Measurements from ENCODE around the gene OR4X1.
"Not testable (repeated sequence)": the region's sequence is repeated elsewhere in the genome, so short reads cannot be mapped to it uniquely, and the experiment has no call there.

OR4X1 gene

DNA sequence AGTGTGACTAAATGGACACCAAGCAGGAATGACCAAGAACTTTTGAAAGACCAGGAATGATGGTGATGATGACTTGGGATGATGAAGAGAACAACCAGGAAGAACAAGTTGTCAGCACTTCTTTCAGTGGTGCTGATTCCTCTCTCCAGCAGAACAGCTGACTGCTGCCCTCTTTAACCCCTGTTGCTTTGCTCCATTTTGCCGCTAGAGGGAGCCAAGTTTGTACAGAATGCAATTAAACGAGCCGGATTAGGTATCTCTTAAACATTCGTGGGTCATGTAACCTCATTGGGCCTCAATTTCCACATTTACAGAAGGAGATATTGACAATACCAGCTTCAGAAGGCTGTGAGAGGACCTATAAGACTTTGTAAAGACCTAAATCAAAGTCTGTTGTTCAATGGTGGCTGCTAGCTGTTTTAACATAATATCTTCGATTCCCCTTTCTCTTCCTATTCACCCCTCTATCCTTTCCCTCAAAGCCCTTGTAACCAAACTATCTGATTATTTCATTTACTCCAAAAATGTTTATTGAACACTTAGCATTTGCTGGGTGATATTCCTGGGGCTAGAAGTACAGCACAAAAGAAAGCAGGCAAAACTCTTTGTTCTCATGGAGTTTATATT, 44.2 kb downstream of the OR4X1 start:
- TF ChIP-seq, protein P1, sequence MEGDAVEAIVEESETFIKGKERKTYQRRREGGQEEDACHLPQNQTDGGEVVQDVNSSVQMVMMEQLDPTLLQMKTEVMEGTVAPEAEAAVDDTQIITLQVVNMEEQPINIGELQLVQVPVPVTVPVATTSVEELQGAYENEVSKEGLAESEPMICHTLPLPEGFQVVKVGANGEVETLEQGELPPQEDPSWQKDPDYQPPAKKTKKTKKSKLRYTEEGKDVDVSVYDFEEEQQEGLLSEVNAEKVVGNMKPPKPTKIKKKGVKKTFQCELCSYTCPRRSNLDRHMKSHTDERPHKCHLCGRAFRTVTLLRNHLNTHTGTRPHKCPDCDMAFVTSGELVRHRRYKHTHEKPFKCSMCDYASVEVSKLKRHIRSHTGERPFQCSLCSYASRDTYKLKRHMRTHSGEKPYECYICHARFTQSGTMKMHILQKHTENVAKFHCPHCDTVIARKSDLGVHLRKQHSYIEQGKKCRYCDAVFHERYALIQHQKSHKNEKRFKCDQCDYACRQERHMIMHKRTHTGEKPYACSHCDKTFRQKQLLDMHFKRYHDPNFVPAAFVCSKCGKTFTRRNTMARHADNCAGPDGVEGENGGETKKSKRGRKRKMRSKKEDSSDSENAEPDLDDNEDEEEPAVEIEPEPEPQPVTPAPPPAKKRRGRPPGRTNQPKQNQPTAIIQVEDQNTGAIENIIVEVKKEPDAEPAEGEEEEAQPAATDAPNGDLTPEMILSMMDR (IDR thresholded peaks at IDR 0.05; ENCODE audit: low read depth, low read length): peak; percentile 81

DNA sequence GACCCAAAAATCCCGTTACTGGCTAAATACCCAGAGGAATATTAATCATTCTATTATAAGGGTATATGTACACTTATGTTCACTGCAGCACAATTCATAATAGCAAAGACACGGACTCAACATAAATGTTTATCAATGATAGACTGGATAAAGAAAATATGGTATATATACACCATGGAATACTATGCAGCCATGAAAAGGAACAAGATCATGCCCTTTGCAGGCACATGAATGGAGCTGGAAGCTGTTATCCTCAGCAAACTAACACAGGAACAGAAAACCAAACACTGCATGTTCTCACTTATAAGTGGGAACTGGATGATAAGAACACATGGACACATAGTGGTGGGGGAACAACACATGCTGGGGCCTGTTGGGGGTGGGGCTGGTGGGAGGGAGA, 49.9 kb downstream of the OR4X1 start:
- peaks cover 27% of the 10 kb centered on the region for H3K27me3 ChIP-seq (ENCODE audit: insufficient read depth, low read depth, severe bottlenecking)
- not testable (repeated sequence) for H3K36me3 ChIP-seq; H3K9me3 ChIP-seq (ENCODE audit: severe bottlenecking); H3K27ac ChIP-seq; DNase-seq; H3K4me3 ChIP-seq (ENCODE audit: low read depth, low read length)

More for the DNA sequence above, 44.2 kb downstream of the OR4X1 start:
- Histone ChIP-seq H3K27me3 (ENCODE audit: insufficient read depth, low read depth, severe bottlenecking) (peaks cover 36% of the 10 kb centered on the region), H3K9me3 (ENCODE audit: severe bottlenecking) (no peaks in the 10 kb centered on the region), H3K36me3 (no peaks in the 10 kb centered on the region), H3K27ac (no peak overlapping the region), H3K4me3 (ENCODE audit: low read depth, low read length) (no peak overlapping the region)
- peak; percentile 65 for DNase-seq

All from WERI-Rb-1 (cell line).